ENCODE results near the gene LYRM4. TPM values are rescaled to one million over a fixed set of nuclear protein-coding genes. Genes with fewer than 3 reads are reported as not detected.
"Not testable (repeated sequence)": the region's sequence is repeated elsewhere in the genome, so short reads cannot be mapped to it uniquely, and the experiment has no call there.

The LYRM4 gene
- total RNA-seq, 2 experiments from 2014 or later, result 28.9 to 29.8 TPM

DNA sequence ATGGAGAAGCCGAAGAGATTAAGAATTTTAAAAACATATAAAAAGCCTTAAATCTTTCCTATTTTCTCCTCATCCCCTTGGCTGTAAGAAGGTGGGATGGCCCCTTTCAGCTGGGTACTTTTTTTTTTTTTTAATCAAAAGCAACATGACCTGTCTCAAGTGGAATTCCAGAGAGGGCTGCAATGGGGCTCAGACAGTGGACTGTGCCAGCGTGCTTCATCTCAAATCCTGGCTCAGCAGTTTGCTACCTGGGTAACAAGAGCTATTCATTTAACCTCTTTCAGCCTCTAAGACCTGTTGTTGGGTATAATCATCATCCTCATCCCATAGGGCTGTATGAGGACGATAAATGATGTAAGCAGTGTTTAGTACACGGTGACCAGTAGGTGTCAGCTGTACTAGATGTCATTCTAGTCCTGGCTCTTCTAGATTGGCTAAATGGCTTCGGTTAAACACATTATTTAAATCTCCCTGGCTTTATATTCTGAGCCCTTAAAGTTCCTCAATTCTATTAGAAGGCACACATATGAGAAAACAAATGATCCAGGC, 182.6 kb downstream of the LYRM4 start:
- H3K9me3 Mint-ChIP-seq (ENCODE audit: insufficient read depth), result no peaks in the 10 kb centered on the region
- H3K4me1 Mint-ChIP-seq (ENCODE audit: low read depth), result no peaks in the 10 kb centered on the region
- H3K27ac Mint-ChIP-seq, result no peak overlapping the region
- no peak overlapping the region for H3K4me3 Mint-ChIP-seq
- ATAC-seq (no peak), DNase-seq (no peak)
- no peaks in the 10 kb centered on the region for H3K36me3 Mint-ChIP-seq (ENCODE audit: low read depth)
- CTCF ChIA-PET, result no interaction called here
- peaks cover 18% of the 10 kb centered on the region for H3K27me3 Mint-ChIP-seq (ENCODE audit: low read depth)
- POLR2A ChIA-PET, result no interaction called here

DNA sequence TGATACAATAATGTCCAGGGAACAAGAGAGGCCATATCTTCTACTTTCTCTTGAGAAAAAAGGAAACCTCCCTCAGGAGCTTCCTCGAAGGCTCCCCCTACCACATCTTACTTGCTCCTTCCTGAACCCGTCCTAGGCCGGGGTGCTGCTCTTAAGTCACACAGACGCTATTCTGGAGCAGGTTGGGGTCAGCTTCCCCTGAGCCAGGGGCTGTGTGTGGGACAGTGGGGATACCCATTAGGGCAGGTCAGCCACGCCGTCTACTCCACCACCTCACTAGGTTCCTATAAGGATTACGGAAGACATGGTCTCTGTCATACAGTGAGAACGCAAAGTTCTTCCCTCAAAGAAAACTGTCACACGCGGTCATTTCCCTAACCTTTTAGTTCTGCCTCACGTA, 183.8 kb downstream of the LYRM4 start:
- H3K36me3 Mint-ChIP-seq (ENCODE audit: low read depth), result no peaks in the 10 kb centered on the region
- ATAC-seq, result no peak
- peaks cover 1% of the 10 kb centered on the region for H3K4me1 Mint-ChIP-seq (ENCODE audit: low read depth)
- POLR2A ChIA-PET, result no interaction called here
- CTCF ChIA-PET, result no interaction called here
- H3K27ac Mint-ChIP-seq, result no peak overlapping the region
- H3K4me3 Mint-ChIP-seq, result no peak overlapping the region
- DNase-seq, result no peak
- no peaks in the 10 kb centered on the region for H3K9me3 Mint-ChIP-seq (ENCODE audit: insufficient read depth)
- H3K27me3 Mint-ChIP-seq (ENCODE audit: low read depth), result peaks cover 10% of the 10 kb centered on the region

DNA sequence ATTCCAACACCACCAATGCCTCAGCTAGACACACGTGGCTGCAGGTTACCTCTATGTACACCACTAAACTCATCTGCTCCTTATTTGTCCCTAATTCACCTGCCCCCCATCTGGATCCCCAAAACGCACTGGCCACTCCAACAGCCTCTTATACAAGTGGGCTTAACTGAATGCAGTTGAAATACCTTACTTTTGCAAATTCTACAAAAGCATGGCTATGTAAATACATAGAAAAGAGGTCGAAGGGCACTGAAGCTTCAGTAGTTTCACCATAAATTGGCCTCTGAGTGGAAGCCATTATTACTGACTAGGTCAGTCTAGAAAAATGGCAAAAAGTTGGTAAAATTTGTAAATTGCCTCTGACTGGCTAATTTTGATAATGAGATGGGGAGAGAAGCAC, 186.8 kb downstream of the LYRM4 start:
- peaks cover 4% of the 10 kb centered on the region for H3K27me3 Mint-ChIP-seq (ENCODE audit: low read depth)
- ATAC-seq, result no peak
- H3K4me1 Mint-ChIP-seq (ENCODE audit: low read depth), result peaks cover 1% of the 10 kb centered on the region
- no peaks in the 10 kb centered on the region for H3K9me3 Mint-ChIP-seq (ENCODE audit: insufficient read depth)
- ChIA-PET POLR2A (no interaction called here), CTCF (no interaction called here)
- H3K4me3 Mint-ChIP-seq, result no peak overlapping the region
- no peak for DNase-seq
- no peaks in the 10 kb centered on the region for H3K36me3 Mint-ChIP-seq (ENCODE audit: low read depth)
- H3K27ac Mint-ChIP-seq, result no peak overlapping the region

DNA sequence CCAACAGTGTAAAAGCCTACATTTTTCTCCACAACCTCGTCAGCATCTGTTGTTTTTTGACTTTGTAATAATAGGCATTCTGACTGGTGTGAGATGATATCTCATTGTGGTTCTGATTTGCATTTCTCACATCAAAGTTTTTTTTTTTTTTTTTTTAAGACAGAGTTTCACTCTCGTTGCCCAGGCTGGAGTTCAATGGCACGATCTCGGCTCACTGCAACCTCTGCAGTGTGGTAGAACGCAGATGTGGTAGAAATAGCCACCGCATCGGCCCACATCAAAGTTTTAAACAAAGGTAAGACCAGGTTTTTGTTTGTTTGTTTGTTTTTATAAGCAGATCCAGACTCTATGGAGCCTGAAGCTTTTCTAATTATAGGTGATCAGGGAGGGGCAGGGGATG, 188.3 kb downstream of the LYRM4 start:
- ATAC-seq (no peak), DNase-seq (no peak)
- no peak overlapping the region for H3K27ac Mint-ChIP-seq
- peaks cover 4% of the 10 kb centered on the region for H3K27me3 Mint-ChIP-seq (ENCODE audit: low read depth)
- no peaks in the 10 kb centered on the region for H3K36me3 Mint-ChIP-seq (ENCODE audit: low read depth)
- ChIA-PET CTCF (no interaction called here), POLR2A (no interaction called here)
- H3K4me3 Mint-ChIP-seq, result no peak overlapping the region
- H3K9me3 Mint-ChIP-seq (ENCODE audit: insufficient read depth), result no peaks in the 10 kb centered on the region
- H3K4me1 Mint-ChIP-seq (ENCODE audit: low read depth), result peaks cover 1% of the 10 kb centered on the region

DNA sequence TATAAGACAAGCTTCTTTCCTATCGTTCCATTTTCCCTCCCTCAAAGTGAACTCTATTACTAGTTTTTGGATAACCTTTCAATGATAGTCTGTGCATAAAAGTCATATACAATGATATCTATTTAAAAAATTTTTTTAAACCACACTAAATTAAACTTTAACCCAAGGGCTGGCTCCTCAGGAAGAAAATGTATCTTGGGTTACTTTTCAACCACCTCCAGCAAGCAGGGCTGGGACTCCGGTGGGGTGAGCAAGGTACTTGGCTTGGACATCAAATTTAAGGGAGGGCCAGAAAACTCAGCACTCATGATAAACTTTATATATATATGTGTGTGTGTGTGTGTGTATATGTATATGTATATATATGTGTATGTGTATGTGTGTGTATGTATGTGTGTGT, 189.5 kb downstream of the LYRM4 start:
- peaks cover 1% of the 10 kb centered on the region for H3K4me1 Mint-ChIP-seq (ENCODE audit: low read depth)
- ATAC-seq (no peak), DNase-seq (no peak)
- no peaks in the 10 kb centered on the region for H3K9me3 Mint-ChIP-seq (ENCODE audit: insufficient read depth)
- ChIA-PET CTCF (no interaction called here), POLR2A (no interaction called here)
- peaks cover 4% of the 10 kb centered on the region for H3K27me3 Mint-ChIP-seq (ENCODE audit: low read depth)
- no peak overlapping the region for H3K4me3 Mint-ChIP-seq
- H3K36me3 Mint-ChIP-seq (ENCODE audit: low read depth), result no peaks in the 10 kb centered on the region
- no peak overlapping the region for H3K27ac Mint-ChIP-seq

DNA sequence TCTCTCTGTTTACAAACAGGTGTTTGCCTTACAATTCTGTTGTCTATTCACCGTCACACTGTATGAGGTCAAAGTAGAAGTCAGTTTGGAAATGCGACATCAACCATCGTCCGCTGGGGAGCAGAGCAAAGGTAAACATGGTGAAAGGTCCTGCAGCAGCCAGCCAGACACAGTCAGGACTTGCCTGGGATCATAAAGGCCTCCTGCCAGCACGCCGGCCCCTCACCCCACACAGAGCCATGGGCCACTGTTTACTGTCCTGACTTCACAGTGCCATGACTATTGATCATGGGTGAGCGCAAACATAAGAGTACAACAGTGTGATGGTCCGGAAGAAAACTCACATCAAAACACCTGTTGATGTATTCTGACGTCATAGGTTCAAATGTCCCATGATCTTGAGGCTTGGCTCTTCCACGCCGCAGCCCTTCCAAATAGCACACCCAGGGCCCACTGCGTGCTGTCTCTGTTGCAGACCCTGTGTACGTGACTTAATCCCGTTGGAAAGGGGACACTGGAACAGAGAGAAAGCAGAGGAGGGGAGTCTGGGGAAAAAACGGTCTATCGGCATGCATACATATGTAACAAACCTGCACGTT, 192.5 kb downstream of the LYRM4 start:
- POLR2A ChIA-PET, result no interaction called here
- DNase-seq (no peak), ATAC-seq (no peak)
- Mint-ChIP-seq H3K27ac (no peak overlapping the region), H3K4me3 (no peak overlapping the region), H3K36me3 (ENCODE audit: low read depth) (no peaks in the 10 kb centered on the region), H3K9me3 (ENCODE audit: insufficient read depth) (no peaks in the 10 kb centered on the region), H3K4me1 (ENCODE audit: low read depth) (peaks cover 1% of the 10 kb centered on the region), H3K27me3 (ENCODE audit: low read depth) (peaks cover 5% of the 10 kb centered on the region)
- CTCF ChIA-PET, result no interaction called here

DNA sequence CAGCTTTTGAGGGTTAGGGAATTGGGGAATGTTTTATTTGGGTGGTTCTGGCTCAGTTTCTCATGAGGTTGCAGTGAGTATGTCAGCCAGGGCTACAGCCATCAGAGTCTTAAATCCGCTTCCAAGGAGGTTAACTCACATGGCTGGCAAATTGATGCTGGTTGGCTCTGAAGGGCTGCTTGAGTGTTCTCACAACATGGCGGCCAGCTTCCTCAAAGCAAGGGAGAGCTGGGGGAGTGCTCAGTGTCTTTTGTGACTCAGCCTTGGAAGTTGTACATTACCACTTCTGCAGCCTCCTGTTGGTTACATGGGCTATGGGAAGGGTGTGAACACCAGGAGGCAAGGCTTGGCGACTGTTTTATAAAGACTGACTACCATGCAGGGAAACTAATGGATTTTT, 193.4 kb downstream of the LYRM4 start:
- Mint-ChIP-seq H3K9me3 (ENCODE audit: insufficient read depth) (no peaks in the 10 kb centered on the region), H3K27me3 (ENCODE audit: low read depth) (peaks cover 5% of the 10 kb centered on the region), H3K36me3 (ENCODE audit: low read depth) (no peaks in the 10 kb centered on the region), H3K4me3 (no peak overlapping the region), H3K4me1 (ENCODE audit: low read depth) (peaks cover 1% of the 10 kb centered on the region), H3K27ac (no peak overlapping the region)
- no peak for DNase-seq
- POLR2A ChIA-PET, result no interaction called here
- no peak for ATAC-seq
- CTCF ChIA-PET, result no interaction called here

DNA sequence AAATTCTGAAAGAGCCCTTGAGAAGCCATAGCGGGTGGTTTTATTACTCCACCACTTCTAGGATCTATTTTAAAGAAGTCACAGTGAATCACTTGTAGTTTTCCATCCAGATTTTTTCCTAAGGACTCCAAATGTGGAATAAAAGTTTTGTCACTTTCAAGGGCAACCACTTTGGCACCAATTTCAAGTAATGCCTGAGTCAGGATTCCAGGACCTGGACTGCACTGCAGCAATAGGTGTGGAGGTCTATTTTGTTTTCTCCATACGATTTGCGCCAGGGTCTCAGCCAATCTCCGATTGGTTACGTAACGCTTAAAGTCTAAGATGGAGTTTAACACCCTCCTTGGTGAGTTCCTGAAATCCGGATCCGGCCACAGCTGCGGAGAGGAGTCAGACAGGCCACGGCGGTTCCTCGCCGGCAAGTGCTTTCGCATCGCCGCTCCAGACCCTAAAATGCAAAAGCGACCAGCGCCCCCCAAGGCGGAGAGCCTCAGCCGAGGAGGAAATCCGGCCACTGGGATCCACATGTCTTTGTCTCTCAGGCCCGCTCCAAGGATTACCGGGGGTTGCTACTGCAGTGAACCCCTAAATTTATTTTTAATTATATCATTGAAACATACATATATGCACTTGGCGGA, 194.2 kb downstream of the LYRM4 start:
- no peak overlapping the region for H3K27ac Mint-ChIP-seq
- CTCF ChIA-PET, result no interaction called here
- ATAC-seq, result no peak
- no peaks in the 10 kb centered on the region for H3K36me3 Mint-ChIP-seq (ENCODE audit: low read depth)
- no peak overlapping the region for H3K4me3 Mint-ChIP-seq
- H3K27me3 Mint-ChIP-seq (ENCODE audit: low read depth), result peaks cover 2% of the 10 kb centered on the region
- H3K9me3 Mint-ChIP-seq (ENCODE audit: insufficient read depth), result no peaks in the 10 kb centered on the region
- H3K4me1 Mint-ChIP-seq (ENCODE audit: low read depth), result no peaks in the 10 kb centered on the region
- POLR2A ChIA-PET, result no interaction called here
- no peak for DNase-seq

DNA sequence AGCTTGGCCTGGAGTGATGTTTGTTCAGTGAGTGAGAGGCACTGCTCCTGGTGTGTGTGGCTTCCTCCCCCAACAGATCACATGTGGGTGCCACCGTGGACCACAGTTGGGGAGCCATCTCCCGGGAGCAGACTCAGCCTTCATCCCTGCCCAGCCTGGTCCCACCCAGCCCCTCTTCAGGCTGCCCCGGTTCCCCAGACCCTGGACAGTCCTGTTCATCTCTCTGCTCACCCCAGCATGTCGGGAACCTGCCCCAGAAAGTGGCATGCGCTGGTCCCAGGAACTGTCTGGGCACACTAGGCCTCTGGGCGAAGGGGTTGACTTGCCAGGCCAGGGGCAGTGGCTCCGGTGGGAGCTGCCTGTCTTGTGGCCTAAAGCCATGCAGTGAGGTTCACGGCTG, 197.1 kb downstream of the LYRM4 start:
- ChIA-PET POLR2A (no interaction called here), CTCF (interaction anchor here (1.9 kb wide), 1 partner anchor 33 kb away, joined by 4 read pairs; no protein-coding TSS in a partner anchor)
- no peaks in the 10 kb centered on the region for H3K4me1 Mint-ChIP-seq (ENCODE audit: low read depth)
- H3K27ac Mint-ChIP-seq, result no peak overlapping the region
- H3K27me3 Mint-ChIP-seq (ENCODE audit: low read depth), result peaks cover 2% of the 10 kb centered on the region
- ATAC-seq (no peak), DNase-seq (no peak)
- no peaks in the 10 kb centered on the region for H3K36me3 Mint-ChIP-seq (ENCODE audit: low read depth)
- H3K4me3 Mint-ChIP-seq, result no peak overlapping the region
- no peaks in the 10 kb centered on the region for H3K9me3 Mint-ChIP-seq (ENCODE audit: insufficient read depth)

DNA sequence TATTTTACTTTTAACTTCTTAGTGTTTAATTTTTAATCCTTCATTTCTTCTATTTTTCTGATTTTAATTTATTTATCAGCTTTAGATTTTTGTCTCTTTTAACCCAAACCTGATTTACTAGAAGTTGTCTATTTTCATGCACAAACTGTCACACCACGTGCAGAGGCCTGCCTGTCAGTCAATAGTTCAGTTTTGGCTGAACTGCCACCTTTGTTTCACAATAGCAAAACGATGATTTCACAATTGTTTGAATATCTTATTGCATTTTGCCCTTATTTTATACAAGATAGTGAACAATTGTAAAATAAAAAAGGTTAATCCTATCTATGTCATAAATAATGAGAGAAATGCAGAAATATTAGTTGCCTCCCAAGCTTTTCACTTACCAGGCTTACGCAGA, 199.6 kb downstream of the LYRM4 start:
- Mint-ChIP-seq H3K27me3 (ENCODE audit: low read depth) (peaks cover 2% of the 10 kb centered on the region), H3K4me1 (ENCODE audit: low read depth) (no peaks in the 10 kb centered on the region), H3K36me3 (ENCODE audit: low read depth) (no peaks in the 10 kb centered on the region), H3K9me3 (ENCODE audit: insufficient read depth) (no peaks in the 10 kb centered on the region), H3K4me3 (no peak overlapping the region), H3K27ac (no peak overlapping the region)
- ChIA-PET CTCF (no interaction called here), POLR2A (no interaction called here)
- DNase-seq (no peak), ATAC-seq (no peak)

DNA sequence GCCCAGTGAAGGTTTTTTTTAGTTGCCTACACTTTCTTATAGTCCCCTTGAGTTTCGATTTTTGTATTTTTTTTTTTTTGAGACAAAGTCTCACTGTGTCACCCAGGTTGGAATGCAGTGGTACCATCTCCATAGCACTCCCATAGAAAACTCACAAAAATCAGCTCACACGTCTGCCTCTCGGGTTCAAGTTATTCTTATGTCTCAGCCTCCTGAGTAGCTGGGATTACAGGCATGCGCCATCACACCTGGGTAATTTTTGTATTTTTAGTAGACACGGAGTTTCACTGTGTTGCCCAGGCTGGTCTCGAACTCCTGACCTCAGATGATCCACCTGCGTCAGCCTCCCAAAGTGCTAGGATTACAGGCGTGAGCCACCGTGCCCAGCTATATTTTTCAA, 200.3 kb downstream of the LYRM4 start:
- DNase-seq; H3K27me3 Mint-ChIP-seq (ENCODE audit: low read depth); H3K36me3 Mint-ChIP-seq (ENCODE audit: low read depth); H3K4me1 Mint-ChIP-seq (ENCODE audit: low read depth); H3K27ac Mint-ChIP-seq; POLR2A ChIA-PET; H3K4me3 Mint-ChIP-seq; ATAC-seq; H3K9me3 Mint-ChIP-seq (ENCODE audit: insufficient read depth); CTCF ChIA-PET: not testable (repeated sequence)

DNA sequence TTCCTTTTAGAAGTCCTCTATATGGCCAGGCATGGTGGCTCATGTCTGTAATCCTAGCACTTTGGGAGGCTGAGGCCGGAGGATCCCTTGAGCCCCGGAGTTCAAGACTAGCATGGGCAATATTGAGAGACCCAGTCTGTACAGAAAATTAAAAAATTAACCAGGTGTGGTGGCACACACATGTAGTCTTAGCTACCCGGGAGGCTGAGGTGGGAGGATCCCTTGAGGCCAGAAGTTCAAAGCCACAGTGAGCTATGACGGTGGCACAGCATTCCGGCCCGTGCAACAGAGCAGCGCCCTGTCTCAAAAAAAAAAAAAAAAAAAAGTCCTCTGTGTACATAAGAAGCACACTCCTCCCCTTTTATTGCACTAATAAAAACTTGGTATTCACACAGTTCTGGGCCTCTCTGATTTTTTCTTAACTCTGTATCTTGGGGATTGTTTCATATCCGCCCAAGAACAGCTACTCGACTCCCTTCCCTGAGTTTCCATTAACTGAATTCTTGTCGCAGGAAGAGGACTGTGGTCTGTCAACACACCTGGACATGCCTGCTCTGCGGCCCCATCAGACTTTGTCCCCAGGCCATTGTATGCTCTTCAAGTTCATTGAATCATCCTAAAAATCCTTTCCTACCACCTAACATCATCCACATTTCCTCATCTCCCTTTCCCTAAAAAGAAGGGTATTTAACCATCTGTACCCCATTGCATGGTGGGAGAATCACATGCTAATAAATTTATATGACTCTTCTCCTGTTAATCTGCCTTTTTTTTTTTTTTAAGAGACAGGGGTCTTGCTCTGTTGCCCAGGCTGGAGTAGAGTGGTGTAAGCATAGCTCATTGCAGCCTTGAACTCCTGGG, 201.5 kb downstream of the LYRM4 start:
- Mint-ChIP-seq H3K4me1 (ENCODE audit: low read depth) (no peaks in the 10 kb centered on the region), H3K27me3 (ENCODE audit: low read depth) (peaks cover 2% of the 10 kb centered on the region), H3K27ac (no peak overlapping the region), H3K36me3 (ENCODE audit: low read depth) (no peaks in the 10 kb centered on the region), H3K4me3 (no peak overlapping the region), H3K9me3 (ENCODE audit: insufficient read depth) (no peaks in the 10 kb centered on the region)
- POLR2A ChIA-PET, result no interaction called here
- DNase-seq (no peak), ATAC-seq (no peak)
- CTCF ChIA-PET, result no interaction called here

Data from activated CD8-positive, alpha-beta T cell treated with anti-CD3 and anti-CD28 coated beads, Interleukin-2, amount 10 ng/mL, durations not matched to agents 7 days and 5 days (primary cell).